K562 (cell line): ENCODE results near the gene CEACAM21. TPM values are rescaled to one million over a fixed set of nuclear protein-coding genes. Genes with fewer than 3 reads are reported as not detected.

Source experiments
- ATAC-seq: fragments of 200-7000 bp; cut with Tn5 transposase; 3 replicates; pipeline ENCODE4 v1.9.1; 2020; ENCODE audit warnings: moderate library complexity
- BruUV-seq: library from RNA; stranded (reverse); fragments of 400-500 nt; replicated peaks from 2 replicates; lab custom pipeline; 2021; lab: Mats Ljungman, UMichigan
- CTCF ChIA-PET: fragments of 300-600 bp; formaldehyde crosslinking; extraction: SDS; loops from one replicate; lab custom pipeline; 2021; ENCODE audit warnings: low intra/inter-chr PET ratio; lab: Yijun Ruan, JAX
- POLR2A ChIA-PET: fragments of 300-600, 350-650 bp; sonication (Branson Sonifier 250); formaldehyde crosslinking; extraction: SDS; loops from one replicate; lab custom pipeline; 2021; ENCODE audit warnings: antibody characterized with exemption, inconsistent platforms; lab: Yijun Ruan, JAX
- DNase-seq, 4 experiments: peaks; one replicate each; pipeline versions ENCODE4 v3.0.0 to v3.0.0-alpha.2; 2011 to 2018; ENCODE audit warnings: low spot score in 3 of 4, mixed read lengths in 3 of 4; ENCODE audit errors: extremely low read depth in 1 of 4
- FAIRE-seq: peaks from 2 replicates; lab custom pipeline; 2011; peaks lifted over from hg19 to GRCh38; lab: Jason Lieb, UNC
- H2AFZ ChIP-seq: 2 replicates; pipeline ENCODE4 v1.6.0; 2011; ENCODE audit warnings: low read depth, low read length, control low read depth, inconsistent platforms
- H3K27ac ChIP-seq: fragments of 200-600 bp; 3 replicates; pipeline ENCODE4 v1.8.0; 2011; ENCODE audit warnings: low read depth, mild to moderate bottlenecking, control low read depth, inconsistent platforms, low read length, moderate library complexity, mixed read lengths; ENCODE audit errors: extremely low read depth
- H3K27me3 ChIP-seq, 2 experiments: fragments of 300-600 bp in 1 of 2; 2 replicates in 1 of 2; 3 replicates in 1 of 2; pipeline versions ENCODE4 v1.6.0 to v1.8.0; 2011; ENCODE audit warnings: inconsistent platforms in 2 of 2, low read length in 2 of 2, mild to moderate bottlenecking in 1 of 2, mixed read lengths in 1 of 2, moderate library complexity in 1 of 2; ENCODE audit not compliant: control insufficient read depth in 2 of 2, insufficient read depth in 2 of 2
- H3K36me3 ChIP-seq: fragments of 300-600 bp; 3 replicates; pipeline ENCODE4 v1.8.0; 2011; ENCODE audit warnings: mild to moderate bottlenecking, low read length, inconsistent platforms; ENCODE audit not compliant: control insufficient read depth, insufficient read depth
- H3K4me1 ChIP-seq, 2 experiments: fragments of 200-600 bp in 1 of 2; replicated peaks in 1 of 2; 2 replicates in 1 of 2; 3 replicates in 1 of 2; pipeline versions ENCODE4 v1.5.1 to v1.8.0; 2011; ENCODE audit warnings: inconsistent platforms in 2 of 2, low read length in 2 of 2, mild to moderate bottlenecking in 1 of 2, mixed read lengths in 1 of 2, moderate library complexity in 1 of 2; ENCODE audit not compliant: control insufficient read depth in 2 of 2, insufficient read depth in 2 of 2
- H3K4me2 ChIP-seq: 2 replicates; pipeline ENCODE4 v1.6.1; 2011; ENCODE audit warnings: low read length, control low read depth, inconsistent platforms, mixed read lengths; ENCODE audit not compliant: insufficient read depth
- H3K4me3 ChIP-seq: fragments of 200-600 bp; sonication (generic), shearing (Covaris generic); 2 replicates; pipeline ENCODE4 v1.5.1; 2016; ENCODE audit warnings: control low read depth, inconsistent platforms
- H3K79me2 ChIP-seq: fragments of 200-600 bp; 3 replicates; pipeline ENCODE4 v1.8.0; 2011; ENCODE audit warnings: low read length, inconsistent platforms; ENCODE audit not compliant: control insufficient read depth, insufficient read depth
- H3K9ac ChIP-seq, 2 experiments: 2 replicates each; pipeline versions ENCODE4 v1.6.0 to v1.6.1; 2011; ENCODE audit warnings: low read depth in 2 of 2, low read length in 2 of 2, control low read depth in 1 of 2, inconsistent platforms in 1 of 2, mild to moderate bottlenecking in 1 of 2, mixed read lengths in 1 of 2; ENCODE audit not compliant: insufficient read depth in 1 of 2
- H3K9me1 ChIP-seq: one replicate; pipeline ENCODE4 v1.6.0; 2011; ENCODE audit warnings: inconsistent platforms, mild to moderate bottlenecking, low read length, moderate library complexity; ENCODE audit not compliant: control insufficient read depth, insufficient read depth
- H3K9me3 ChIP-seq: replicated peaks from 2 replicates; pipeline ENCODE4 v1.5.1; 2011; ENCODE audit warnings: low read depth, low read length, inconsistent platforms; ENCODE audit not compliant: control insufficient read depth, insufficient read depth
- H4K20me1 ChIP-seq: replicated peaks from 2 replicates; pipeline ENCODE4 v1.6.1; 2011; ENCODE audit warnings: low read length, inconsistent platforms, mixed read lengths; ENCODE audit not compliant: control insufficient read depth, insufficient read depth
- KLF16 ChIP-seq: IDR thresholded peaks from 2 replicates; pipeline ENCODE4 v1.6.1; 2016; ENCODE audit warnings: antibody characterized with exemption
- PML ChIP-seq: IDR thresholded peaks from 2 replicates; pipeline ENCODE4 v1.6.1; 2012; ENCODE audit warnings: low read length, inconsistent platforms
- RAD21 ChIP-seq, 2 experiments: fragments of 250-450 bp in 1 of 2; fragments of 450-650 bp in 1 of 2; sonication (Bioruptor Pico) in 1 of 2; formaldehyde crosslinking in 1 of 2; IDR thresholded peaks in 1 of 2; conservative IDR thresholded peaks in 1 of 2; 2 replicates each; pipeline versions ENCODE4 v1.4.0 to v1.8.0; 2020 to 2022; ENCODE audit warnings: mild to moderate bottlenecking in 2 of 2, moderate library complexity in 1 of 2
- REST ChIP-seq, 2 experiments: fragments of 450-650 bp; formaldehyde crosslinking in 1 of 2; IDR thresholded peaks; 2 replicates each; pipeline versions ENCODE4 v1.4.0 to v1.6.1; 2014 to 2020; ENCODE audit warnings: mild to moderate bottlenecking in 2 of 2, borderline replicate concordance in 1 of 2, low read depth in 1 of 2
- SMC3 ChIP-seq: conservative IDR thresholded peaks from 2 replicates; pipeline ENCODE4 v1.6.1; 2011; ENCODE audit warnings: low read depth, low read length, improper control_type of control experiment; ENCODE audit not compliant: insufficient read depth
- SRSF7 ChIP-seq: fragments of 200-400 bp; formaldehyde crosslinking; optimal IDR thresholded peaks from 2 replicates; pipeline ENCODE3; 2017; ENCODE audit warnings: mild to moderate bottlenecking, low read depth, low read length
- ZHX1 ChIP-seq: fragments of 150-350 bp; conservative IDR thresholded peaks from 2 replicates; pipeline ENCODE4 v1.6.1; 2014; ENCODE audit warnings: low read length
- ZKSCAN1 ChIP-seq: fragments of 150-350 bp; IDR thresholded peaks from 2 replicates; pipeline ENCODE4 v1.6.1; 2016; ENCODE audit warnings: low read depth, low read length
- ZNF324 ChIP-seq: fragments of 250-450 bp; sonication (Bioruptor Pico); IDR thresholded peaks from 2 replicates; pipeline ENCODE4 v1.4.0; 2020; ENCODE audit warnings: mild to moderate bottlenecking
- WGBS: fragments of 100-300 bp; shearing (Covaris generic); methylation state at CpG from one replicate; pipeline ENCODE4 v1.1.6; 2016; ENCODE audit warnings: low coverage, mixed read lengths; ENCODE audit not compliant: insufficient coverage; ENCODE audit errors: missing lambda C conversion rate; 5-methylcytosine and 5-hydroxymethylcytosine counted together
- in situ Hi-C: fragments of 300-500 bp; cut with MboI; formaldehyde crosslinking; loops from 4 replicates; pipeline ENCODE4 v1.15.0; 2018; ENCODE audit warnings: inconsistent platforms, mixed read lengths
- intact Hi-C: fragments of 100-400 bp; cut with micrococcal nuclease; formaldehyde crosslinking; loops from 2 replicates; pipeline ENCODE4 v1.14.2; 2022
- polyA plus RNA-seq, 8 experiments: library from polyadenylated mRNA; depleted of rRNA in 4 of 8; stranded (reverse) in 5 of 8; unstranded in 3 of 8; fragments of >200 nt; fragmentation: Nextera tagmentation in 2 of 8; fragmentation: Illumina TruSeq in 1 of 8; extraction: Ambion mirVana in 2 of 8; extraction: Trizol in 1 of 8; gene quantifications; 2 replicates each; pipeline versions ENCODE4 v1.2.1 to v1.2.3, GENCODE V29; 2011 to 2014; ENCODE audit warnings: inconsistent platforms in 1 of 8, missing spikeins in 1 of 8
- total RNA-seq, 7 experiments: library from RNA; depleted of rRNA in 6 of 7; stranded (reverse); fragments of >200 nt in 6 of 7; fragmentation: Illumina TruSeq in 2 of 7; extraction: Trizol in 2 of 7; gene quantifications; 2 replicates each; pipeline versions ENCODE4 v1.2.1 to v1.2.3, GENCODE V29; 2011 to 2021; ENCODE audit warnings: low replicate concordance in 1 of 7

The CEACAM21 gene
- total and polyA plus RNA-seq, 9 of the 15 experiments (the other 6 are each of a cell fraction or from before 2014, with no cell fraction given), result 0.06 to 0.40 (median 0.18) TPM; not detected in 1

GRCh38 chr19:41537789-41538188 is 38.2 kb upstream of the CEACAM21 start:
- Histone ChIP-seq H2AFZ (no peak overlapping the region), H3K4me2 (no peak overlapping the region), H3K4me3 (no peak overlapping the region), H3K27ac (no peak overlapping the region), H3K79me2 (no peaks in the 10 kb centered on the region), H3K9me3 (no peaks in the 10 kb centered on the region), H3K27me3 (peaks cover 2 to 20% of the 10 kb centered on the region in 2 experiments), H3K4me1 (no peaks in the 10 kb centered on the region; a peak in 1 of 5 replicates), H3K9ac (no peak overlapping the region), H4K20me1 (no peaks in the 10 kb centered on the region), H3K9me1 (no peaks in the 10 kb centered on the region), H3K36me3 (no peaks in the 10 kb centered on the region)
- DNase-seq, result peak in 3 of 4 experiments; percentile 17 to 50 (median 22)
- ChIA-PET POLR2A (interaction anchor here (0.6 kb wide), 1 partner anchor 103 kb away, joined by 3 read pairs; no protein-coding TSS in a partner anchor), CTCF (interaction anchor here (1.1 to 1.4 kb wide), 3 partner anchors 57 to 88 kb away, joined by 3 to 14 read pairs (median 3); no protein-coding TSS in a partner anchor)
- FAIRE-seq, result peak; percentile 83
- intact Hi-C loops, result loop anchor here (1.0 kb wide), 1 partner anchor 88 kb away; no protein-coding TSS in a partner anchor
- peak; percentile 83 for ATAC-seq
- BruUV-seq, result no TSS peak
- in situ Hi-C loops, result no loop called here
- 0% methylated on average over 1 of the region's 1 CpG for WGBS
- TF ChIP-seq ZHX1, result no peak
- no peak for TF ChIP-seq PML
- peak; percentile 70; the same call in 1 of the 2 replicates for TF ChIP-seq REST (IDR thresholded peaks at IDR 0.05; ENCODE audit: borderline replicate concordance)
- TF ChIP-seq REST (CRISPR knock-in tag; IDR thresholded peaks at IDR 0.05; ENCODE audit: low read depth), result no peak
- no peak for TF ChIP-seq SRSF7
- no peak for TF ChIP-seq ZNF324 (CRISPR knock-in tag)
- peak; percentile 52 to 75 for TF ChIP-seq RAD21 (CRISPR knock-in tag; conservative IDR thresholded peaks at IDR 0.05 in 1 of 2, IDR thresholded peaks at IDR 0.05 in 1 of 2)
- no peak for TF ChIP-seq ZKSCAN1
- 0 out of 2 replicates have a peak, but pooled peaks have one; percentile 6 for TF ChIP-seq KLF16
- peak; percentile 51 for TF ChIP-seq SMC3
